Fibroblast of pulmonary artery (primary cell): ENCODE data around the gene TNS3.

Experiments used
- DNase-seq: peaks from one replicate; pipeline ENCODE4 v3.0.0-alpha.2; 2010; ENCODE audit warnings: low read depth
- H3K4me3 ChIP-seq: replicated peaks from 2 replicates; pipeline ENCODE4 v1.5.1; 2011; ENCODE audit warnings: low read depth, mild to moderate bottlenecking, control low read depth, low read length, moderate library complexity
- CTCF ChIP-seq: IDR thresholded peaks from 2 replicates; pipeline ENCODE4 v1.5.1; 2011; ENCODE audit warnings: mild to moderate bottlenecking, control low read depth, low read length, inconsistent platforms; ENCODE audit errors: missing control alignments

The TNS3 gene

GRCh38 chr7:47377741-47378140 lies 204.2 kb downstream of the TNS3 start:
- TF ChIP-seq CTCF: no peak

GRCh38 chr7:47376991-47377616 lies 204.8 kb downstream of the TNS3 start:
- no peak for TF ChIP-seq CTCF
- no peak for DNase-seq
- H3K4me3 ChIP-seq: no peak overlapping the region

More at GRCh38 chr7:47377741-47378140, 204.2 kb downstream of the TNS3 start:
- no peak overlapping the region for H3K4me3 ChIP-seq
- no peak for DNase-seq

- DNase-seq: peak; percentile 23
- TF ChIP-seq CTCF: no peak
- H3K4me3 ChIP-seq: no peak overlapping the region
These were observed 206.6 kb downstream of the TNS3 start for GRCh38 chr7:47375121-47375938.

- DNase-seq: no peak
- no peak overlapping the region for H3K4me3 ChIP-seq
- no peak for TF ChIP-seq CTCF
These were observed 207.4 kb downstream of the TNS3 start for GRCh38 chr7:47374538-47374937.

- no peak for DNase-seq
- no peak overlapping the region for H3K4me3 ChIP-seq
- no peak for TF ChIP-seq CTCF
These were observed 207.9 kb downstream of the TNS3 start for GRCh38 chr7:47373871-47374451.

GRCh38 chr7:47371733-47372368 lies 210.1 kb downstream of the TNS3 start:
- peak; percentile 62 for DNase-seq
- TF ChIP-seq CTCF: no peak
- no peak overlapping the region for H3K4me3 ChIP-seq
